ACHN (cell line): ENCODE results near the gene INPP5E.

ENCODE experiments used
- DNase-seq: peaks from one replicate; pipeline ENCODE4 v3.0.0-alpha.2; 2015
- in situ Hi-C: cut with HindIII; loops from 2 replicates; pipeline ENCODE4 v1.10.0; 2017; ENCODE audit warnings: low sequenced_read_pairs, low pct_ligation_motif_present, low pct_unique_long_range_greater_than_20kb

The INPP5E gene

GRCh38 chr9:136474974-136475865, 35.6 kb upstream of the INPP5E start:
- no peak for DNase-seq
- in situ Hi-C loops, result no loop called here

- DNase-seq, result no peak
- in situ Hi-C loops, result no loop called here
Measured at GRCh38 chr9:136474021-136474640, 34.5 kb upstream of the INPP5E start.

- no peak for DNase-seq
- in situ Hi-C loops, result no loop called here
Measured at GRCh38 chr9:136473354-136473721, 33.7 kb upstream of the INPP5E start.

GRCh38 chr9:136472640-136473353, 33.2 kb upstream of the INPP5E start:
- no peak for DNase-seq
- in situ Hi-C loops, result no loop called here

- no peak for DNase-seq
- in situ Hi-C loops, result no loop called here
Measured at GRCh38 chr9:136471802-136472487, 32.3 kb upstream of the INPP5E start.

- no peak for DNase-seq
- in situ Hi-C loops, result no loop called here
Measured at GRCh38 chr9:136470792-136471469, 31.3 kb upstream of the INPP5E start.

GRCh38 chr9:136470356-136470755, 30.7 kb upstream of the INPP5E start:
- no peak for DNase-seq
- in situ Hi-C loops, result no loop called here

GRCh38 chr9:136467766-136468165, 28.1 kb upstream of the INPP5E start:
- in situ Hi-C loops, result no loop called here
- no peak for DNase-seq

- no peak for DNase-seq
Measured at GRCh38 chr9:136466155-136466541, 26.5 kb upstream of the INPP5E start.

GRCh38 chr9:136465500-136466154, 26.0 kb upstream of the INPP5E start:
- DNase-seq, result no peak
- in situ Hi-C loops, result no loop called here

More at GRCh38 chr9:136466155-136466541, 26.5 kb upstream of the INPP5E start:
- in situ Hi-C loops, result no loop called here

GRCh38 chr9:136464241-136464640, 24.6 kb upstream of the INPP5E start:
- DNase-seq, result no peak
- in situ Hi-C loops, result no loop called here

- in situ Hi-C loops, result no loop called here
- no peak for DNase-seq
Measured at GRCh38 chr9:136463578-136463977, 23.9 kb upstream of the INPP5E start.

- no peak for DNase-seq
- in situ Hi-C loops, result no loop called here
Measured at GRCh38 chr9:136462664-136463063, 23.0 kb upstream of the INPP5E start.

- no peak for DNase-seq
- in situ Hi-C loops, result no loop called here
Measured at GRCh38 chr9:136460772-136461325, 21.2 kb upstream of the INPP5E start.

- in situ Hi-C loops, result no loop called here
- DNase-seq, result no peak
Measured at GRCh38 chr9:136459425-136459824, 19.8 kb upstream of the INPP5E start.

GRCh38 chr9:136457326-136457725, 17.7 kb upstream of the INPP5E start:
- DNase-seq, result no peak
- in situ Hi-C loops, result no loop called here

GRCh38 chr9:136456258-136456657, 16.6 kb upstream of the INPP5E start:
- DNase-seq, result no peak
- in situ Hi-C loops, result no loop called here
